Embryonic facial prominence (tissue), 1 donor: ENCODE results near the gene NOTO.

Source experiments
- DNase-seq: peaks from one replicate; pipeline ENCODE4 v3.0.0-alpha.2; 2016; ENCODE audit errors: extremely low spot score

The NOTO gene

DNA sequence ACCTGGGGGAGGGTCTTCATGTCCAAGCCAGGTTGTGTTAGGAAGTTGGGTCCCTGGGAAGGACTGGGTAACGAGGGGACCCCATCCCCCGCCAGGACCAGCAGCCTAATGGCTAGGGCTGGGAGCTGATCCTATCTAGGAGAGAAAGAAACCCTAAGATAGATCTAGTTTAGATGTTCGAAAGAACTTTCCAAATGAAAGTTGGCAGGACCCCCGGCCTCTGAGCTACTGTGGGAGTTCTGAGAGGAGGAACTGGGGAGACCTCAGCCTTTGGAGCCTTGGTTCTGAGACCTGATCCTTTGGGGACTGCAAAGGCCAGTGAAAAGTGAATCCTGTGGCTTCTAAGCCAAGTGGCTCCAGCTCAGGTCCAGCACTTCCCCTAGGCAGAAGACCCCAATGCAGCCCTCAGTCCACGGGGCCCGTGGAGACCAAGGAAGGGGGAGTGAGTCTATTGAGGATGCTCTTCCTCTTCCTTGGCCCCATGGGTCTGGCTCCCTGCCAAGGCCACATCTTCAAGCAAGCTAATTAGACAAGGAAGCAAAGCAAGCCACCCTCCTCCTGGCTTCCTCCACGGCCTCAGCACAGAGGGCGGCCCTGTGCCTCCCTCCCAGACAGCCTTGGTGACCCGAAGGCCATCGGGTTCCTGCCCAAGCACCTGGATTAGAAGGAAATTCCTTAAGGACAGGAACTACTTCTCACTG, 55.2 kb downstream of the NOTO start:
- no peak for DNase-seq

DNA sequence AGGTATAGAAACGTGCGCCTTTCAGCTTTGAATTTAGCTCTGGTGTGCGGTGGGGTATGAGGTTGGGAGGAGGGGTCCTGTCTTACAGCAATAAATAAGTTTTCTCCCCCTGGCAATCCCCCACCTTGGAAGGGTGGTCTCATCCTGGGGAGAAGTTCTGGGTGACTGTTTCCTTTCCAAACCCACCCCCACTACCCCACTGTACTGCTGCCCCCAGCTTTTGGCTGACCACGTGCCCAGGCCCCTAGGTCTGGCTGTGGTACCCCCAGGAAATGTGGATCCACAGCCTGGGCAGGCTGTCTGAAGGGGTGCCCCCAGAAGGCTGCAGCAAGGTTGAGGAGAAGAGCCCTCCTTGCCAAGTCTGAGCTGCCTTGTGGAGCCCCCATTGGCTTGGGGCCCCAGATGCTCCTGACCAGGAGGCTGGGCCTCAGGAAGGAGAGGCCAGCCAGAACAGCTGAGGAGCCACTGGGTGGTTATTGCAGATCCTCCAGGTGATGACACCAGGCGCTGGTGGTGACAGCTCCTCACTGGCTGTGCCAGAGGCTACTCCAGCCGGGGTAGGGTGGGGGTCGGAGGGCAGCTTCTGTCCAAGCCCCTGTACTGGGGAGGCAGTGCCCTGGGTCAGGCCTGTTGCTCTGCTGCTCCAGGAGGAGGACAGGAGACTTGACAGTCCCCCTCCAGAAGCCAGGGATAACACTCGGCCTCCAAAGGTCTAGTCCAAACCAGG, 56.0 kb downstream of the NOTO start:
- no peak for DNase-seq

DNA sequence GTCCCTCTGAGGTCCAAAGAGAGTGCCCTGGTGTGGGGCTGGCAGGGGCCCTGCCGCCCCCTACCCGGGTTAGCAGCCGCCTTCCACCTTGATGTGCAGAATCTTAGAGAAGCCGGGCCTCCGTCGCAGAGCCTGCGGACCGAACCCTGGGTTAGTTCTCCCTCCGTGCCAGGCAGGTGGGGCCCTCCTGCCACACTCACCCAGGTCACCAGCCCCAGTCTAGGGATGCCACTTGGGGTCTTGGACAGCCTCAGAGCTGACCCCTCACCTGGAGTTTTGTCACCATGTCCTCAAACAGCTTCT, 56.5 kb downstream of the NOTO start:
- no peak for DNase-seq

DNA sequence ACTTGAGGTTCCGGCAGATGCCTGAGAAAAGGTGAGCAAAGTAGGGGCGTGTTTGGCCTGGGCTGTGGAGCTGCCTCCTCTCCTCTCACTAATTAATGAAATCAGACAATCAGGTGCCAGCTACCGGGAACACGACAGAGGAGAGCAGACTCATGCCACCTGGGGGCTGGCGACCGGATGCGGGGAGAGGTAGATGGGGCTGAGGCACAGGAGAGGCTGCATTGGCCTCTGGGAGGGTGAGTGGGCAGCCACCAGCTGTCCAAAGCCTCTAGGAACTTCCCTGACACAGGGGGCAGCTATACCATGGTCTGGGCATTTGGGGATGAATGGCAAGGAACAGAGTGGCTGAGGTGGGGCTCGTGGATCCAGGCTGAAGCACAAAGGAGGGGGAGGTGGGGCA, 56.9 kb downstream of the NOTO start:
- DNase-seq, result no peak

DNA sequence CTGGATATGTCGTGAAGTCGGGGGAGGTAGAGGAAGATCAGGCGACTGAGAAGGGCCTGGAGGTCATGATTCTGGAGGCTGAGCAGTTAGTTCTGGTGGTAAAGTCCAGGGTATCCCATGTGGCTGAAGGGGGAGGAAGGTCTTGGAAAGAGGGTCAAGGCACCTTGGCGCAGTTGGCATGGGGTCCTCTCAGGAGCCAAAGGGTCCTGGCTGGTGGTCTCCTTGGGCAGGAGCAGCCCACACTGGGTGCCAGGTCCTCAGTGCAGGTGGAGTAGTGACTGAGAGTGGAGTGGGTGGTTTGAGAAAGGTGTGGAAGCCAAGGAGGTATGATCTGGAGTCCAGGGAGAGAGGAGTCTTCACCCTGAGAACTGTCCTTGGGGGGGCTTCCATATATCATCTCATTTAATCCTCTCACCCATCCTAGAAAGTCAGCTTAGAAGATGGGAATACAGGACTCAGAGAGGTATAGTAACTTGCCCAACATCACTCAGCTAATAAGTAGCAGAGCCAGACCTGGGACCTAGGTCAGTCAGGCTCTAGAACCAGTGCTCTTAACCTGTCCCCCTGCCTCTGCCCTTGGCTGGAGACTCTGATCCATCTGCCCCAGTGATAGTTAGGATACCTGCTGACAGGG, 57.4 kb downstream of the NOTO start:
- no peak for DNase-seq

DNA sequence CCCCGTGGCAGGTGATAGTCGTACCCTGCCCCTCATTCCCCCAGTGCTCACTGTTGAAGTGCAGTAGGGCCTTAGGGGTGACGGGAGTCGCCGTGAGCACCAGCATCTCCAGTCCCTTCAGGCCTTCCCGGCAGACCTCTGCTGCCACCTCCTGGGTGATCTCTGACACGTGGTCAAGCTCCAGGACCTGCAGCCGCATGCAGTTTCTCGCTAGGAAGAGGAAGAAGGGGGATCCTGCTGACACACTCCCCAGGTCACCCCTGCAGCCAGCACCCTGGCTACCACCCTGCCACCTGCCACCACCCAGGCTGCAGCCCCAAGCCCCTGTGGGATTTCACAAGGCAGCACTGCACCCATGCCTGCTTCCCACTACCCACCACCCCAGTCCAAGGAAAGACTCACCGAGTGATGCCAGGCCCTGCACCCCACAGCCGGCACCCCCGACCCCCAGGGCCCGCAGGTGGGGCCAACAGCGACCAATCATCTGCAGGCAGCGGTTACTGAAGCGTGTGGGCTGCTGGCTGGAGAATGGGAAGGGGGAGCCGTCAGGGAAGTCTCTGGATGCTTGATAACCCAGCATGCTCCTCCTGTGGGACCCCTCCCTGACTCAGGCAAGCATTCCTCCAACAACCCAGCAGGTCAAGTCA, 58.1 kb downstream of the NOTO start:
- DNase-seq, result no peak
